MM.1S (cell line): ENCODE results near the gene RPN2.

Source experiments
- EZH2 ChIP-seq: fragments of 300-600 bp; sonication (generic); optimal IDR thresholded peaks from 2 replicates; pipeline ENCODE3; 2017; ENCODE audit warnings: low read depth, mild to moderate bottlenecking, antibody characterized with exemption, low read length, mixed read lengths
- EZH2phosphoT487 ChIP-seq: fragments of 300-600 bp; sonication (generic); IDR thresholded peaks from 2 replicates; pipeline ENCODE4 v1.6.1; 2018; ENCODE audit warnings: antibody characterized with exemption, low read length
- TF ChIP-seq, protein P1 (sequence below): fragments of 300-600 bp; sonication (generic); IDR thresholded peaks from 2 replicates; pipeline ENCODE4 v1.5.1; 2016; ENCODE audit warnings: antibody characterized with exemption, low read length, mixed read lengths

GRCh38 chr20:37147250-37147649, 31.9 kb upstream of the RPN2 start:
- TF ChIP-seq, protein P1, sequence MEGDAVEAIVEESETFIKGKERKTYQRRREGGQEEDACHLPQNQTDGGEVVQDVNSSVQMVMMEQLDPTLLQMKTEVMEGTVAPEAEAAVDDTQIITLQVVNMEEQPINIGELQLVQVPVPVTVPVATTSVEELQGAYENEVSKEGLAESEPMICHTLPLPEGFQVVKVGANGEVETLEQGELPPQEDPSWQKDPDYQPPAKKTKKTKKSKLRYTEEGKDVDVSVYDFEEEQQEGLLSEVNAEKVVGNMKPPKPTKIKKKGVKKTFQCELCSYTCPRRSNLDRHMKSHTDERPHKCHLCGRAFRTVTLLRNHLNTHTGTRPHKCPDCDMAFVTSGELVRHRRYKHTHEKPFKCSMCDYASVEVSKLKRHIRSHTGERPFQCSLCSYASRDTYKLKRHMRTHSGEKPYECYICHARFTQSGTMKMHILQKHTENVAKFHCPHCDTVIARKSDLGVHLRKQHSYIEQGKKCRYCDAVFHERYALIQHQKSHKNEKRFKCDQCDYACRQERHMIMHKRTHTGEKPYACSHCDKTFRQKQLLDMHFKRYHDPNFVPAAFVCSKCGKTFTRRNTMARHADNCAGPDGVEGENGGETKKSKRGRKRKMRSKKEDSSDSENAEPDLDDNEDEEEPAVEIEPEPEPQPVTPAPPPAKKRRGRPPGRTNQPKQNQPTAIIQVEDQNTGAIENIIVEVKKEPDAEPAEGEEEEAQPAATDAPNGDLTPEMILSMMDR = no peak
- no peak for TF ChIP-seq EZH2phosphoT487
- TF ChIP-seq EZH2 = no peak
